Stimulated activated CD4-positive, alpha-beta T cell treated with anti-CD3 and anti-CD28 coated beads, TNF-alpha, amount 100 ng/mL, for 24 hours (primary cell): ENCODE results near the gene C1orf226.
"Not testable (repeated sequence)": the region's sequence is repeated elsewhere in the genome, so short reads cannot be mapped to it uniquely, and the experiment has no call there.

ENCODE experiments used
- DNase-seq, 3 experiments: peaks; one replicate each; pipeline ENCODE4 v3.0.0-alpha.2; 2020; ENCODE audit warnings: low read depth in 3 of 3

C1orf226 gene, protein sequence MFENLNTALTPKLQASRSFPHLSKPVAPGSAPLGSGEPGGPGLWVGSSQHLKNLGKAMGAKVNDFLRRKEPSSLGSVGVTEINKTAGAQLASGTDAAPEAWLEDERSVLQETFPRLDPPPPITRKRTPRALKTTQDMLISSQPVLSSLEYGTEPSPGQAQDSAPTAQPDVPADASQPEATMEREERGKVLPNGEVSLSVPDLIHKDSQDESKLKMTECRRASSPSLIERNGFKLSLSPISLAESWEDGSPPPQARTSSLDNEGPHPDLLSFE

GRCh38 chr1:162381383-162381782 is at the start of gene C1orf226:
C1orf226 (plus strand) TSS chr1:162381728; CDS start chr1:162381902, 174 bp downstream.
- no peak for DNase-seq

- DNase-seq: no peak
These were observed 47.5 kb upstream of the C1orf226 start for GRCh38 chr1:162333991-162334390.

DNA sequence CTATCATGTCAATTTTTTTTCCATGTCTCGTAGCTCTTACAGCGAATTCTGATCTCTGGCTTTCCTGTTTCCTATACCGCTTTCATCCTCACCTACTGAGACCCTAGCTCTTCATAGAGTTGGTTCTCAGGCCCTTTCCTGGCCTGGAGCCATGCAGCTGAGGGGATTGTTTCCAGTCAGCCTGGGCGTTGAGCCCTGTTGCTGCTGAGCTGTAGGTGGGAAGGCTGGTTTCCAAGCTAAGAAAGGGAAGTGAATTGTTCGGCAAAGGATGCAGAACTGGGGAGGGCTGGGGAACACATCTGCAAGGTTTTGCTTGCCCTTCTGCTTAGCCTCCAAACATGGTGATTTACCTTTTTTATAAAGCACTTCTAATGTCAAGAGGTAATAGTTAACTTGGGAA is 46.4 kb upstream of the C1orf226 start:
- no peak for DNase-seq

DNA sequence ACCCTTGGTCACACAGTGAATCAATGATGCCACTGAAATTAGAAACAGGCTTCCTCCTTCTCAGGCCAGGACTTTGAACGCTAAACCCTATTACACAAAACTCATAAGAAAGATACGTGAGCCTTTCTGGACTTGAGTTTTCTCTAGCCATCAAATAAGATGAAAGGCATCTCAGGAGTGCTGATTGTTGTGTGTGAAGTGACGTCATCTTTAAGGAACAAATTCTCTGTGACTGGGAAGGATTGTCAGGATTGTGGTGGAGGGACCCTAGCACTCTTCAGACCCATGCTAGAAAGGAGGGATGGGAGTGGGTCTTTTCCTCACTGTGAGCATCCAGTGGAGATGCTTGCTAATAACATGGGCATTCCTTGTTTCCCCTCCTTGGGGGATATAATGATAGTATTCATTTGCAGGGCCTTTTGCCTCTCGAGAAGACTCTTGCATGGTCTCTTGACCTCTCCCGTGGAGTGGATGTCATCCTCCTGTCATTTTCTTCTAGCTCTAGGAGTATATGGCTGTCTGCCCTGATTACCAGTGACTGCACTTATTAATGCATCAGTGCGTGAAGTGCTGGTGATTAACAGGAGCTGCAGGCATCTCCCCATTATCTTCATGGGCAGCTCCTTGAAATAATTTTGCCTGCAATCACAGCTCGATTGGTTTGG is 44.8 kb upstream of the C1orf226 start:
- no peak for DNase-seq

GRCh38 chr1:162342452-162342983 is 39.0 kb upstream of the C1orf226 start:
- DNase-seq: no peak

DNA sequence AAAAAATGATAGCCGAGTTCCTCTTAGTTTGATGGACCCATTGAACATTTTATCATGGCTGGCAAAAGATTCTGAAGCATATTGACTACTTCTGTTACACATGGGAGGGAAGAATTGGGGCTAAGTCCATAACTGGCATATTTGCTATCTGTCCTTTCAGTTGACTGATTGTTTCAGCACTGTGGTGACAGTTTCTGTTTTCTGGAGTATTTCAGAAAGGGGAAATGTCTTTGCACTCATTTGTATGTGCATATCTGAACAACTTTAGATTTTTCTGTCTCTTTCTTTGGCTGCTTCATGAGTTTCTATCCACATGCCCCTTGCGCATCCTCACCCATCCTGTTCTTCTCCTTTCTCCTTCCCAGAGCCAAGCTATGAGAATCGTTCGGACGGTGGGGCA is 38.1 kb upstream of the C1orf226 start:
- no peak for DNase-seq

GRCh38 chr1:162347281-162347680 is 34.2 kb upstream of the C1orf226 start:
- DNase-seq: no peak

GRCh38 chr1:162349635-162350330 is 31.7 kb upstream of the C1orf226 start:
- DNase-seq: no peak

- no peak for DNase-seq
These were observed 30.2 kb upstream of the C1orf226 start for GRCh38 chr1:162351246-162351842.

DNA sequence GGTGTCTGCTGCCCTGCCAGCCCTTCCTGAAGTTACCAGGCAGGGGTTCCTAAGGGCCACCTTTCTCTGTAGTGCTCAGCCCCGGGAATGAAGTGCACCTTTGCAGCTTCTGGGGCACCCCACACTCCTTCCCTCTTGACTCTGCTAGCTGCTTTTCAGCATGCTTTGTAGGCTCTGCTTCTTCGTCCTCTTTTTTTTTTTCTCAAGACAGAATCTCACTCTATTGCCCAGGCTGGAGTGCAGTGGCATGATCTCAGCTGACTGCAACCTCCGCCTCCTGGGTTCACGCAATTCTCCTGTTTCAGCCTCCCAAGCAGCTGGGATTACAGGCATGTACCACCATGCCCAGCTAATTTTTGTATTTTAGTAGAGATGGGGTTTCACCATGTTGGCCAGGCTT is 29.7 kb upstream of the C1orf226 start:
- DNase-seq: not testable (repeated sequence)

DNA sequence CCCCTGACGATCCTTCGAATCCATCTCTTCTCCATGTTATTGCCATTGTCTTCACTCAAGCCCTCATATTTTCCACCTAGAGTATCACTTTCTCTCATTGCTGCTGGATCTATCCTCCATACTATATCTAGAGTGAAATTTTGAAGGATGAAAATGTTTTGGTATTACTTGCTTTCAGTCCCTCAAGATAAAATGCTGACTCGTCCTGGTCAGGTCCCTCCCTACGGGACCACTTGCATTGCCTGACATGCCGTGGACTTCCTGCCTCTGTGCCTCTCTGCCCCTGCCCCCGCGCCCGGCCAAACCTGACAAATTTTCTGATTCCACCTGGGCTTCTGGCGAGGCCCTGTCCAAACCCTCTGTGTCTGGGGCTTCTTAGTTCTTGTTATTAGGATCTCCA is 28.4 kb upstream of the C1orf226 start:
- no peak for DNase-seq

GRCh38 chr1:162353702-162354101 is 27.8 kb upstream of the C1orf226 start:
- DNase-seq: no peak

- no peak for DNase-seq
These were observed 23.8 kb upstream of the C1orf226 start for GRCh38 chr1:162357681-162358266.

- no peak for DNase-seq
These were observed 22.6 kb upstream of the C1orf226 start for GRCh38 chr1:162358928-162359327.

DNA sequence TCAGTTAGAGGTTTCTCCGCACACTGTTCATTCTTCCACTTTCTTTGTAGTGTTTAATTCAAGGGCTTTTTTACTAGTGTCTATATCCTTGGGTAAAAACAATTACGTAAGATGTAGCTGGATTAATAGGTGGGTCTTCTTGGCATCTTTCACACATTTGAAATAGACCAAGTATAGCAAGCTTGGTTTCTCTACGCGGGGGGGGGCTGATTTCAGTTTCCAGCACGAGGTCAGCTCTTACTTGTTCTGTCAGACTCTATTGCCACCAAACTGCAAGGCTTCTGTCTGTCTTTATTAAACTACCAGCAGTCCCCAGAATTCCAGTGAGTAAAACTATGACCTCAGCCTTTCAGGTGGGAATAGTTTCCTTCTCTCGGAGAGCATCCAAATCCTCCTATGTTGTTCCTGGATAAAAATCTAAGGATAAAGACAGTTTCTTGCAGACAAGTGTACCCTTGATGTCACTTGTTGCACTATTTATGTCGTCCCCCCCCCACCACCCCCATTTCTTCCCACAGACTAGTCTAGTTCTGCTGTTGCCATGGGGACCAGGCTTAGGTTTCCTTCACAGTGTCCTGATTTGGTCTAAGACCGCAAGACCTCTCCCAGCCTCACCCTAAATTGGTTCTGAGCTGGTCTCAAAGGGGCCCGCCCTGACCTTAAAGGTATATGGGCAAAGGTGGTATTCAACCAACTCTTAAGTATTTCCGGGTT is 21.8 kb upstream of the C1orf226 start:
- DNase-seq: no peak

DNA sequence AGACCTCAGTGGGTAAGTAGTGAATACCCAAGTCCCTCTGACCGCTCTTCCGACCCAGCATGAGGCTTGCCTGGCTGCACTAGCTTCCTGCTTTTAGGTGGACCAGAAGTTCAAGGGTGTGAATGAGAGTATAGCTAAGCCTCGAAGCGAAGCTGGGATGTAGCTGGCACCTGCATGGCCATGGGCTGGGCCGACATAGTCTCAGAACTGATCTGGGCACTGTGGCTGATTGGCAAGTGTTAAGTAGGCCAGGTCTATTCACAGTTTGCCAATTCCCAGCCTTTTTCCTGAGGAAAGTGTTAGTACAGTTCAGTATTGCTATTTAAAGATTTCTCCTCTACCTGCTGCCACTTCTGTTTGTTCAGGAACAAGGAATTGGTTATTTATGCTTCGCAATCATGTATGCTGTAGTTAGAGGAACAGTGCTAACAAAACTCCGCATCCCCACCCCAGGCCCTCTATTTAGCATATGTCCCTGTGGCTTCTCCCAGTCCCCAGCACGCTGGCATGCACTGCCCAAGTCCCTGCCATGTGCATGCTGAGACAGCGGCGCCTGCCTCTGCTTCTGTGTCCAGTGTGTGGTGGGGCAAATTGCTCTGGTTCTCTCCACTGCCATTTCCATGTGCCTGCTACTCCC is 21.2 kb upstream of the C1orf226 start:
- DNase-seq: no peak

GRCh38 chr1:162360874-162361260 is 20.7 kb upstream of the C1orf226 start:
- DNase-seq: no peak

GRCh38 chr1:162361349-162361748 is 20.2 kb upstream of the C1orf226 start:
- DNase-seq: no peak

- no peak for DNase-seq
These were observed 17.7 kb upstream of the C1orf226 start for GRCh38 chr1:162363823-162364222.

DNA sequence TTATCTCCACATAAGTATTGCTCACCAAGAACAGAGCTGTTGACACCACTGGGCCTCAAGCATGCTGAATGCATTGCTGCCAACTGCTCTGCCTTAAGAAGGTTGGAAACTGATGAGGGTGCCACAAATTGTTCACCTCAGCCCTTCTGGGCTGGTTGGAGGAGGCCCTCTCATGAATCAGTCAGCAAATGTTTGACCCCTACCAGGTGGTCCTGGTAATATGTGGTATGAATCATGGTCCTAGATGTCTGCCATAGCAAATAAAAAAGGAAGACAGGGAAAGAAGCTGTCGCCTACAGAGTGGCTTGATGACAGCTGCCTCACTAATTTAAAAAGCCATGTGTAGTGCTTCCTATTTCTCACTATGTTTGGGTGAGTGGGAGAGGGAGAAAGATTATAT is 17.0 kb upstream of the C1orf226 start:
- no peak for DNase-seq
